Left ventricle myocardium superior (tissue), 1 donor: ENCODE measurements around the gene MYBPH. TPM values are rescaled to one million over a fixed set of nuclear protein-coding genes. Genes with fewer than 3 reads are reported as not detected.

Experiments
- ATAC-seq: fragments of 200-7000 bp; cut with Tn5 transposase; one replicate; pipeline ENCODE4 v1.9.1; 2020; ENCODE audit warnings: mild to moderate bottlenecking, moderate library complexity
- DNase-seq: peaks from one replicate; pipeline ENCODE4 v3.0.0-alpha.2; 2020
- intact Hi-C: fragments of 100-400 bp; cut with micrococcal nuclease; formaldehyde crosslinking; loops from one replicate; pipeline ENCODE4 v1.11.0; 2022
- total RNA-seq: library from RNA; stranded (reverse); fragmentation: NEBNext Ultra II Directional; extraction: Animal tissue kit (Norgen Biotek cat#: 25700); gene quantifications from one replicate; pipeline ENCODE4 v1.2.1, GENCODE V29; 2021
- donor health status: DM: no; HTN: yes; CAD: no; lungs with severe emphysema.

MYBPH gene
- total RNA-seq, 1 donor from 2014 or later = not detected

DNA sequence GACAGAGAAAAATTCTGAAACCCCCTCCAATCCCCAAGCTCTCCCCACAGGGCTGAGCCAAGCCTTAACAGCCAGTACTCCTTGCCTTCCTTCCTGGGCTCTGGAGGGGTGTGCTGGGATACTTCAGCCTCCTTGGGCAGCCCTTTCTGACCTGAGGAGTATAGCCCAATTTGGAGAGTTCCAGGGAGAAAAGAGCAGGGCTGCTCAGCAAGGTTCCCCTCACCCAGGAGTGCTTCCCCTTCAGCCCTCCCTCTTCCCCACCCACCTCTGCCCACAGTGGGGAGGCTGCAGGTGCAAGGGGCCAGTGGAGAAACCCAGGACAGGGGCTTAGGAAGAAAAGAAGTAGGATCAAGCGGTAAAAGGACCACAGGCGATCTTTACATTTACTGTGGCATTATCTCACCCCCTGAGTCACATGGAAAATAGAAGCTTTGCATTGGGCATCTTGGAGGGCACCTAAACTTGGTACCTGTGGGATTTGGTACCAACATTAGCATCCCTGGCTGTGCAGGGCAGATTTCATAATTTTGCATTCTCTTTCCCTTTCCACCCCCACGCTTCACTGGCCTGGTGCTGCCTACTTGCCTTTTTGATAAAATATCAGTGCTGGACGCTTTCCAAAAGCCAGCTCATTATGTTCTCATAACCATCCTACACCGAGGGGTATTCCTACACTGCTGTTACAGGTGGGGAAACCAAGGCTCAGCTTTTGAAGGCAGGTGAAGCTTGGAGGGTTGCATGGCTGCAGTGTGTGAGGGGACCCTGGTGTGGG is 50.9 kb downstream of the MYBPH start:
- intact Hi-C loops = no loop called here
- no peak for DNase-seq
- no peak for ATAC-seq

DNA sequence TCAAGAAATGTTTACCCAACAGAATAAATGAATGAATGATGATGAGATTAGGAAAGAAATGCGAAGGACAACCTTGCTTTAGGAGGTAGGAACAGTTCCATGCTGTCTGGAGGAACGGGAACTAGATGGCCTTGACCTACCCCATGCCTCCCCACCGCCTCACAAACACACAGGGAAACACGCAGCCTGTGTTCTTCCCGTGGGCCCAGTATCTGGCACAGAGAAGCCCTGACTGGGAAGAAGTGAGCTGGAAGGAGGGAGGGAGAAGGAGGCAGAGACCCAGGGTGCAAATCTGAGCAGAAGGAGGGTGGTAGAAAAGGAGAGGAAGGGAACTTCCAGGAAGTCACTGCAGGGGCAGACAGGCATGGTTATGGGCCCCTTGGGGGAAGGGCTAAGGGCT is 51.6 kb downstream of the MYBPH start:
- DNase-seq = no peak
- intact Hi-C loops = no loop called here
- no peak for ATAC-seq

DNA sequence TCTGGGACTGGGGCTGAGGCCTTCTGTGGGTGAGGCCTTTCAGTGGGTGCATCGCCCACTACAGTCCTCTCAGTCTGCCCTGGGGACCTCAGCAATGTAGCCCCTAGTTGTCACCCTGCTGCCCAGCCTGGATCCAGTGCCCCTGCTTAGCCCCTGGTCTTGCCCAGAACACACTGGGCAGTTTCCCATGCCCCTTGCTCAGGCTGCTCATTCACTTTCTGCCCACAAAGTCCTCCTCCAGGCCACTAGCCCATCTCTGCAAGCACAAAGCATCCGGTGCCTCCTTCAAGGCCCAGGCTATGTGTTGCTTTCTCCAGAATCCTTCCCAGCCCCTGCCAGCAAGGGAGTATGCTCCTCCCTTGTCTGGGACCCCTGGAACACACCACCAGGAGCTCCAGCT is 53.5 kb downstream of the MYBPH start:
- DNase-seq (no peak), ATAC-seq (no peak)
- intact Hi-C loops = no loop called here

DNA sequence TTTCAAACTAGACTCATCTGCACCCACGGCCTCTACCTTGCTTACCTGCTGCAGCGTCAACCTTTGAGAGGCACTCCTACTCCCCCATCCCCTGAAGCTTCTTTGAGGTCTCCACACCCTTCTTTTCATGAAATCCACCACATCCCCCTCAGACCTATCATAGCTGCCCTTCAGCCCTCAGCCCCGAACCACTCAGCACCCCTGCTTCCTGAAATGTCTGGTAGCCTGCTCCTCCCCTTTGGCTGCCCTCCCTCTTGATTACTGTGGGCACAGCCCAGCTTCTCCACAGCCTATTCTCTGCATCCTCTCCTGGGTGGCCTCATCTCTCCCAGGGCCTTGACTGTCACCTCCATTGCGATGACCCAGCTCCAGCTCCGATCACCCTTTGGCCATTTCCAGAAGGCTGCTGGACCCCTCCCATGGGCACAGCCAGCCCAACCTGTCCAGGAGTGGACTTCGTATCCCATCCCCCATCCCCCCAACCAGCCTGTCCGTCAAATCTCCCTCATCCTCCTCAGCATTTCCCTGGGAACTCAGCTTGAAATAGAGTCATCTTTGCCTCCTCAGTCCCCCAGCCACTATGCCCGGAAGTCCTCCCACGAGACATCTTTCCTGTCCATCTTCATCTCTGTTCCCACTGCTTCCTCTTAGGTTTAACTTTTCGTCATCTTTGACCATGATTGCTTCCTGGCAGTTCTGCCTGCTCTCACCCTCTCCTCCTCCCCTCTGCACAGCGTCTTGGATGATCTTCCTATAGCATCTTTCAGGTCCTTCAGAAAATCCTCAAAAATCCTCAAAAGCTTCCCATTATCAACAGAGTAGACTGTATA is 54.2 kb downstream of the MYBPH start:
- ATAC-seq (no peak), DNase-seq (no peak)
- intact Hi-C loops = no loop called here

DNA sequence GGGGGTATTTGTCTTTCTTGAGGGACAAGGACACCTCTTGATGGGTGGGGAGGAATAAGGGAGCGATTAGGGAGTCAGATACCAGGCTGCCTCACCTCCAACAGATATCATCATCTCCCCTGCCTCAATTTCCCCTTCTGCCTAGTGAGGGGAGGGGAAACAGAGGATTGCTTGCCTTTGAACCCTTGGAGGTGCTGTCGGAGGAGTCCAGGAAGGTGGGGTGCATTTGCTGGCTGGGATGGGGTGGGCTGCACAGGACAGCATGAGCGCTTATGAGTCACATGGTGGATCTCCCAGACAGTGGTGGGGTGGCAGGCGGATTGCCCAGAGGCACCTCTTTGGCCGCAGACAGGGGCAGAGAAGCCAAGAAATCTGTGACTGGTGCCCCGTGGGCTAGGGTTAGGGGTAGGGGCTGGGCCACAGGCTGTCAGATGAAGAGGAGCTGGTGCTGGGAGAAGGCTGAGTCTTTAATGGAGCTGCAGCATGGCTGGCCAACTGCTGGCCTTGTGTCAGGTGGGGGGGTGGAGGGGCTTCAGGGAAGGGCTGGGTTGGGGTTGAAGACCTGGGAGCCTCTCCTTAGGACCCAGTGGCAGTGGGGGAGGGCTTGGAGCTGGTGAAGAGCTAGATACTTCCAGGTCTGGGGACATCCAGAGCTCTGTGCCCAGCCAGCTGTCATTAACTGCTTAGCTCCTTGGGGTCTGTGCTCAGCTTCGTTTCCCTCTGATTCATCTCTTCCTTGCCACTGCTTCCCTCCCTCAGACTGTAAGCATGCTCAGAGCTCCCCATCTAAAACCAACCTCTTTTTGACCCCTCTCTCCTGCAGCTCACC is 55.1 kb downstream of the MYBPH start:
- intact Hi-C loops = no loop called here
- ATAC-seq (no peak), DNase-seq (no peak)

Other genes with a start within 250 kb of the MYBPH start
- 18.8 TPM for gene KLHL12, start 248.6 kb downstream of the MYBPH start, total RNA-seq
- 88.1 TPM for gene ADIPOR1, start 217.5 kb downstream of the MYBPH start, total RNA-seq
- gene CYB5R1, start 208.6 kb downstream of the MYBPH start, total RNA-seq = 104 TPM
- 24.3 TPM for gene TMEM183A, start 168.5 kb downstream of the MYBPH start, total RNA-seq
- 21.3 TPM for gene PPFIA4, start 149.3 kb downstream of the MYBPH start, total RNA-seq
- gene MYOG, start 89.8 kb downstream of the MYBPH start, total RNA-seq = not detected
- 13.5 TPM for gene ADORA1, start 48.1 kb downstream of the MYBPH start, total RNA-seq
- gene CHI3L1, start 10.9 kb upstream of the MYBPH start, total RNA-seq = 1.0 TPM
- not detected for gene CHIT1, start 53.8 kb upstream of the MYBPH start, total RNA-seq
- 41.3 TPM for gene BTG2, start 129.7 kb upstream of the MYBPH start, total RNA-seq
- gene FMOD, start 175.3 kb upstream of the MYBPH start, total RNA-seq = 9.6 TPM